ENCODE data around the gene HTT-AS.
"Not testable (repeated sequence)": the region's sequence is repeated elsewhere in the genome, so short reads cannot be mapped to it uniquely, and the experiment has no call there.

Gene HTT-AS

GRCh38 chr4:3074078-3074845, at the start of gene HTT-AS, which contains the start of gene HTT:
HTT-AS (minus strand) TSS chr4:3074538.
HTT (plus strand) TSS chr4:3074681; CDS start chr4:3074826, 145 bp downstream.
- DNase-seq: peak; percentile 89

GRCh38 chr4:3123181-3123671, 48.9 kb upstream of the HTT-AS start:
- no peak for DNase-seq

- DNase-seq: no peak
Observed at GRCh38 chr4:3122081-3122563, 47.8 kb upstream of the HTT-AS start.

- no peak for DNase-seq
Observed at GRCh38 chr4:3121596-3121995, 47.3 kb upstream of the HTT-AS start.

GRCh38 chr4:3121110-3121509, 46.8 kb upstream of the HTT-AS start:
- DNase-seq: no peak

- DNase-seq: no peak
Observed at GRCh38 chr4:3119464-3119863, 45.1 kb upstream of the HTT-AS start.

GRCh38 chr4:3118312-3118711, 44.0 kb upstream of the HTT-AS start:
- no peak for DNase-seq

GRCh38 chr4:3116955-3117354, 42.6 kb upstream of the HTT-AS start:
- no peak for DNase-seq

GRCh38 chr4:3115637-3116270, 41.4 kb upstream of the HTT-AS start:
- no peak for DNase-seq

GRCh38 chr4:3114377-3114776, 40.0 kb upstream of the HTT-AS start:
- DNase-seq: peak; percentile 50

- no peak for DNase-seq
Observed at GRCh38 chr4:3112609-3113469, 38.5 kb upstream of the HTT-AS start.

GRCh38 chr4:3112201-3112600, 37.9 kb upstream of the HTT-AS start:
- DNase-seq: no peak

GRCh38 chr4:3111461-3111860, 37.1 kb upstream of the HTT-AS start:
- peak; percentile 20 for DNase-seq

GRCh38 chr4:3108211-3108610, 33.9 kb upstream of the HTT-AS start:
- no peak for DNase-seq

- DNase-seq: no peak
Observed at GRCh38 chr4:3107691-3108121, 33.4 kb upstream of the HTT-AS start.

GRCh38 chr4:3107271-3107670, 32.9 kb upstream of the HTT-AS start:
- DNase-seq: no peak

- peak; percentile 83 for DNase-seq
Observed at GRCh38 chr4:3106339-3107186, 32.2 kb upstream of the HTT-AS start.

GRCh38 chr4:3098346-3098745, 24.0 kb upstream of the HTT-AS start:
- DNase-seq: no peak

- DNase-seq: no peak
Observed at GRCh38 chr4:3096202-3096601, 21.9 kb upstream of the HTT-AS start.

- DNase-seq: not testable (repeated sequence)
Observed at GRCh38 chr4:3094701-3095100, 20.4 kb upstream of the HTT-AS start.

- DNase-seq: no peak
Observed at GRCh38 chr4:3091464-3091863, 17.1 kb upstream of the HTT-AS start.

All from amniotic stem cell (primary cell).